HG03064 (cell line): ENCODE results near the gene FHL3.

Experiments used
- ATAC-seq: cut with Tn5 transposase; IDR thresholded peaks from one replicate; pipeline ENCODE4 v1.9.1; 2021; ENCODE audit warnings: low read depth; ENCODE audit not compliant: unreplicated experiment

The FHL3 gene

DNA sequence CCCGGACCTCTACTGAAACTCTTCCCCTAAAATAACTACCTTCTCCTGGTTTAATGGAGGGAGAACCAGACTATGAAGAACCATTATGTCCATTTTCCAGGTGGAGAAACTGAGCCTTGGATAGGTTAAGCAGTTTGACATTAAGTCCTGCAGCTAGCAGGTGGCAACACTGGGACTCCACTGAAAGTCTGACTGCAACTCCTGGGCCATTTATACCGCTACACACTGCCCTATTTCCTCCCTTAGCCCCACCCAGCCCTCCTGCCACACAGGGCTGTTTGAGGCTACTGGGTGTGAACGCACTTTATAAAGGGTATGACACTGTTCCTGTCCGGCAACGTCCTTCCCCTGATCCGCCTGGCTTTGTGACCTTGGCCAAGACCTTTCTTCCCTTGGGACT lies 58.0 kb downstream of the FHL3 start:
- ATAC-seq = no peak
